NCI-H460 (cell line): ENCODE data around the gene CADM1. TPM values are rescaled to one million over a fixed set of nuclear protein-coding genes. Genes with fewer than 3 reads are reported as not detected.

ENCODE experiments used
- DNase-seq: peaks from one replicate; pipeline ENCODE4 v3.0.0-alpha.2; 2016; ENCODE audit warnings: low read depth; ENCODE audit errors: extremely low read depth
- total RNA-seq: library from RNA; depleted of rRNA; stranded (reverse); fragments of >200 nt; shearing (Covaris generic); gene quantifications from 2 replicates; pipeline ENCODE4 v1.2.3, GENCODE V29; 2014

Gene CADM1
- total RNA-seq, 1 experiment from 2014 or later = 0.35 TPM

GRCh38 chr11:115167456-115167855 lies 336.8 kb downstream of the CADM1 start:
- no peak for DNase-seq

- no peak for DNase-seq
Measured at GRCh38 chr11:115166820-115167219, 337.4 kb downstream of the CADM1 start.

GRCh38 chr11:115164774-115165173 lies 339.4 kb downstream of the CADM1 start:
- DNase-seq = no peak

- DNase-seq = no peak
Measured at GRCh38 chr11:115162919-115163318, 341.3 kb downstream of the CADM1 start.

GRCh38 chr11:115161876-115162275 lies 342.3 kb downstream of the CADM1 start:
- DNase-seq = no peak

GRCh38 chr11:115159207-115159606 lies 345.0 kb downstream of the CADM1 start:
- no peak for DNase-seq

- no peak for DNase-seq
Measured at GRCh38 chr11:115158053-115158452, 346.2 kb downstream of the CADM1 start.

GRCh38 chr11:115157247-115157646 lies 347.0 kb downstream of the CADM1 start:
- DNase-seq = no peak

GRCh38 chr11:115155978-115156377 lies 348.2 kb downstream of the CADM1 start:
- DNase-seq = no peak

- no peak for DNase-seq
Measured at GRCh38 chr11:115155320-115155719, 348.9 kb downstream of the CADM1 start.

GRCh38 chr11:115154355-115154736 lies 349.9 kb downstream of the CADM1 start:
- no peak for DNase-seq

GRCh38 chr11:115153731-115154354 lies 350.4 kb downstream of the CADM1 start:
- no peak for DNase-seq

- peak; percentile 4 for DNase-seq
Measured at GRCh38 chr11:115153135-115153534, 351.1 kb downstream of the CADM1 start.

GRCh38 chr11:115151010-115151409 lies 353.2 kb downstream of the CADM1 start:
- no peak for DNase-seq

- DNase-seq = no peak
Measured at GRCh38 chr11:115148691-115149090, 355.5 kb downstream of the CADM1 start.

GRCh38 chr11:115148101-115148500 lies 356.1 kb downstream of the CADM1 start:
- no peak for DNase-seq

- no peak for DNase-seq
Measured at GRCh38 chr11:115147243-115147807, 356.9 kb downstream of the CADM1 start.

- DNase-seq = no peak
Measured at GRCh38 chr11:115146425-115146824, 357.8 kb downstream of the CADM1 start.

GRCh38 chr11:115145324-115145723 lies 358.9 kb downstream of the CADM1 start:
- DNase-seq = no peak

- DNase-seq = no peak
Measured at GRCh38 chr11:115144914-115145313, 359.3 kb downstream of the CADM1 start.

GRCh38 chr11:115144014-115144413 lies 360.2 kb downstream of the CADM1 start:
- no peak for DNase-seq

- DNase-seq = no peak
Measured at GRCh38 chr11:115141231-115142114, 362.7 kb downstream of the CADM1 start.
